ENCODE measurements around the gene GATA6.
"Not testable (repeated sequence)": the region's sequence is repeated elsewhere in the genome, so short reads cannot be mapped to it uniquely, and the experiment has no call there.

Gene GATA6

GRCh38 chr18:22204996-22205395 lies 35.6 kb downstream of the GATA6 start:
- no peak for DNase-seq (ENCODE audit: low spot score)

- DNase-seq (ENCODE audit: low spot score) = no peak
Measured at GRCh38 chr18:22207021-22207758, 37.8 kb downstream of the GATA6 start.

DNA sequence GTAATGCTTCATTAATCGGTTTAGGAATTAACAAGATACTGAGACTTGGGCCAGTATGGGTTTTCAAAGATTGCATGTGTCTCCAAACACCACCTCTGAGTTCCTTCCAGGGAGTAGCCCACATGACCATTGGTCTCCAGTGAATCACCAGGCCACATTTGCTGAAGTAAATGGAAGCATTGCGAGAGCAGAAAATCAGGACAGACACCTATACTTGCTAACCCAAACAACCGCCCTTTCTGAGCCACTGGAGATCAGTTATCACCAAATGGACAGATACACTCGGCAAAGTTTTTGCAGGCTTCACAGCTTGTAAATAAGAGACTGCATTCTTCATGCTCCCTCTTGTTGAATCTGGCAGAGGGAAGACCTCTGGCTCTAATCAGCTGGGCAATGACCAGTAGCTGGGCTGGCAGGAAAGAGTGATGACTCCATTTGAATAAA lies 40.9 kb downstream of the GATA6 start:
- no peak for DNase-seq (ENCODE audit: low spot score)

GRCh38 chr18:22211657-22212056 lies 42.3 kb downstream of the GATA6 start:
- no peak for DNase-seq (ENCODE audit: low spot score)

DNA sequence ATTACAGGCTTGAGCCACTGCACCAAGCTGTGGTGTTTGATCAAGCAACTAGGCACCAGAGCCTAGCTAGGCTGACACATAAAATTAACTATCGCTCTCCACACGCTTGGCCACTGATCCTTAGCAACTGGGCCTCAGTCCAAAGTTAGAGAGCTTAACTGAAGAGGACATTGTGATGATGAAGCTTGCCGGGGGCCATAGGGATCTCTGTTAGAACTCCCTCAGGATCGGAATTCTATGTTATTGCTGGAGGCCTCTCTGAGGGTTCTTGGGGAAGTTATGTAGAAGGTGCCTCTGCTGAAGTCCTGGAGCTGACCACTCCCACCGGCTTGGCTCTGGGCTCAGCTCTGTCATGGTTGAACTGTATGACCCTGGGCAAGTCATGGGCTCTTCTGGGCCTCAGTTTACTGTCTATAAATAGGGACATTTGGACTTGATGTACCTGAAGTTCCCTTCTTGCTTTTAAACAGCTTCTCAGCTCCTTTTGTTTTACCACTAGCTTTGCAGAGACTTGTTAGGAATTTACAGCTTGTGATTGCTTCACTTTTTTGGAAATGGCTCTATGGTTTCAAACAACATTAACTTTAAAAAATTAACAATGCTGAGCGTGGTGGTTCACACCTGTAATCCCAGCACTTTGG lies 44.1 kb downstream of the GATA6 start:
- no peak for DNase-seq (ENCODE audit: low spot score)

DNA sequence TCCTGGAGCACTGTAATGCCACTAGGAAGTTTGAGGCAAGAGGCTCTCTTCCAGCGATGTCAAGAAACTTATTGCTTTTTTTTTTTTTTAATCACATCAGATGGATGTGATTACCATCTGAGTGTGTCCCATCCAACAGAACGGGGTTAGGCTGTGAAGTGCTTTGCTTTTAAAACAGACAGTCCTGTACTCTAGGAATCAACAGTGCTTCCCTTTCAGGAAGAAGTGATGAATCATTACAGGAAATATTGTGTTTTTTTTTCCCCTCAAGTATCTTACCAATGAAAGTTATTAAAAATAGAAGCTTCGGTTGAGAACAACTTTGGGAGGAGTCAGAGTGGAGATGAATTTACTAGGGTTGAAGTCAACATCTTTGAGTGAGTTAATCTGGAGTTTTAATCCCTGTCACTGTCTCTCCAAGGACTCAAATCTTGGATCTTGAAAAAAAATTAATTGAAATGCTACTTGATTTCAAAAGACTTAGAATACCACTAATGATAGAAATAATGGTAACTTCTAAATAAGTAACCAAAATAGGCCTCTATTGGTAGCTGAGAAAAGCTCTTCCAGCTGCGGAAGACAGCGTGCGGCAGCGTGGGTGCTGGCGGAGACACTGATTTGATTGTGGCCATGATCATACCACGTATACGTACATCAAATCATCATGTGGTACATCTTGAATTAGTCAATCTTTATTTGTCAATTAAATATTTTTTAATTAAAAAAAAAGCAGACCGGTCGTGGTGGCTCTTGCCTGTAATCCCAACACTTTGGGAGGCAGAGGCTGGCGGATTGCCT lies 45.5 kb downstream of the GATA6 start:
- DNase-seq (ENCODE audit: low spot score) = no peak

DNA sequence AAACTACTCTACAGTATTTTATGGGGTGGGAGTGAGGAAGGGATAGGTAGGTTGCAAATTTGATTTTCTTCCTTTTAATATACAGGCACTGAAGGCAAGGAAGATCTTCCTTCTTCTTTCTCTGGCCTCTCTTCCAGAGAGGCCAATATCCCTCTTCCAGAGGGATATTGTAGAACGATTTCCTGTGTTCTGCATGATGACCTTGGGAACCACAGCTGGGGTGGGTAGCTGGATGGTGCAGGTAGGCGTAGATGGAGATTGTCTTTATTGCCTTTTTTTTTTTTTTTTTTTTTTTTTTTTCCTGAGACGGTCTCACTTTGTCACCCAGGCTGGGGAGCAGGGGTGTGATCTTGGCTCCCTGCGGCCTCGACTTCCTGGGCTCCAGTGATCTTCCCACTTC lies 49.4 kb downstream of the GATA6 start:
- DNase-seq (ENCODE audit: low spot score) = no peak

- DNase-seq (ENCODE audit: low spot score) = no peak
Measured at GRCh38 chr18:22219568-22220355, 50.4 kb downstream of the GATA6 start.

DNA sequence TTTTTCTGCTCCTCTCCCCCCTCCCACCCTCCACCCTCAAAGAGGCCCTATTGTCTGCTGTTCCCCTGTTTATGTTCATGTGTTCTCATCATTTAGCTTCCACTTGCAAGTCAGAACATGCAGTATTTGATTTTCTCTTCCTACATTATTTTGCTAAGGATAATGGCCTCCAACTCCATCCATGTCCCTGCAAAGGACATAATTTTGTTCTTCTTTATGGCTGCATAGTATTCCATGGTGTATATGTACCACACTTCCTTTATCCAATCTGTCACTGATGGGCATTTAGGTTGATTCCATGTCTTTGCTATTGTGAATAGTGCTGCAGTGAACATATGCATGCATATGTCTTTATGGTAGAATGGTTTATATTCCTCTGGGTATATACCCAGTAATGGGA lies 51.2 kb downstream of the GATA6 start:
- not testable (repeated sequence) for DNase-seq (ENCODE audit: low spot score)

DNA sequence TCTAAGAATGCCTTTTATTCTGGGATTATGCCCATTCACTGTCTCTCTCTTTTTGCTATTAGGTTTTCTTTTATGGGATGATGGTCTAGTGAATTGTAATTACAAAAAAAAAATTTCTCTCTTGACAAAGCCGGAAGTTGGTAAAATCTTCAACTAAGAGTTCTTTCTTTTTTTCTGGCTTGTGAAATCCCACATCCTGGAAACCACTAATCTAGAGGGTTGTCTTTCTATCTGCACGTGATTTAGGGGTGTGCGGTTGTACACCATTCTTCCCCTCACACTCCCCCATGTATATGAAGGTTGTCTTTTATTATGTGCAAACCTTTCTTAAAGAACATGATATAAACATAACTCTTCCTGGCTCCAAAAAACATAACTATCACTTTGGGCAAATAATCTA lies 52.0 kb downstream of the GATA6 start:
- DNase-seq (ENCODE audit: low spot score) = no peak

GRCh38 chr18:22223254-22223964 lies 54.0 kb downstream of the GATA6 start:
- no peak for DNase-seq (ENCODE audit: low spot score)

GRCh38 chr18:22223965-22224322 lies 54.6 kb downstream of the GATA6 start:
- no peak for DNase-seq (ENCODE audit: low spot score)

GRCh38 chr18:22224339-22224738 lies 55.0 kb downstream of the GATA6 start:
- no peak for DNase-seq (ENCODE audit: low spot score)

DNA sequence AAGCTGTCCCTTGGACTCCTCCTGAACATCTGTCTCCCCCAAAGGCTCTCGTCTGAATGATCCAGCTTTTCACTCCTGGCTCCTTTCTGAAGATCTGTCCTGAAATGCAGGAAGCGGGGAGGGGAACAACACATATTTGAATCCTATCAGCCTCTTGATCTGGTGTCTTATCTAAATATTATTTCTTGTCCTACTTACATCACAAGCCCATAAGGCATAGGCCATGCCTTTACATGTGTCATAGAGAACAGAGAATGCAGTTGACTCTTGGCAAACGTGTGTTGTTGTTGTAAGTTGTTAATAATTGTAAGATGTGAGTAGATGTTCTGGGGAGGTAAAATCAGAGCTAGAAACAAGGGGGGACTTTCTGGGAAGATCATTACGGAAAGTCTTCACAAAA lies 57.4 kb downstream of the GATA6 start:
- no peak for DNase-seq (ENCODE audit: low spot score)

DNA sequence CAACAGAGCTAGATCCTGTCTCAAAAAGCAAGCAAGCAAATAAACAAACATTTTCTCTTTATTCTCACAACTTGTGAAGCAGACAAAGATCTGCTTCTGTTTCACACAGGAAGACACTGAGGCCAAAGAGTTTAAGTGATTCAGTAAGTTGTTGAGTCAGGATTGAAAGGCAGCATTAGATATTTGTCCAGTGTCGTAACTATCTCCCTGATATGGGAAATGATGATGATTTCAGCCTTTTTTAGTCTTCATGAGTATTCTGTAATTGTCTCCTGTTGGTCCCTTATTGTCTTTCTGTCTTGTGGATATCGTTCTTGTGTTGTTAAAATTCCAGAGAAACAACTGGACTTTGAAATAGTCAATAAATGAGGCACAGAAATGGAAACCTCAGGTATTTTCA lies 59.6 kb downstream of the GATA6 start:
- DNase-seq (ENCODE audit: low spot score) = no peak

DNA sequence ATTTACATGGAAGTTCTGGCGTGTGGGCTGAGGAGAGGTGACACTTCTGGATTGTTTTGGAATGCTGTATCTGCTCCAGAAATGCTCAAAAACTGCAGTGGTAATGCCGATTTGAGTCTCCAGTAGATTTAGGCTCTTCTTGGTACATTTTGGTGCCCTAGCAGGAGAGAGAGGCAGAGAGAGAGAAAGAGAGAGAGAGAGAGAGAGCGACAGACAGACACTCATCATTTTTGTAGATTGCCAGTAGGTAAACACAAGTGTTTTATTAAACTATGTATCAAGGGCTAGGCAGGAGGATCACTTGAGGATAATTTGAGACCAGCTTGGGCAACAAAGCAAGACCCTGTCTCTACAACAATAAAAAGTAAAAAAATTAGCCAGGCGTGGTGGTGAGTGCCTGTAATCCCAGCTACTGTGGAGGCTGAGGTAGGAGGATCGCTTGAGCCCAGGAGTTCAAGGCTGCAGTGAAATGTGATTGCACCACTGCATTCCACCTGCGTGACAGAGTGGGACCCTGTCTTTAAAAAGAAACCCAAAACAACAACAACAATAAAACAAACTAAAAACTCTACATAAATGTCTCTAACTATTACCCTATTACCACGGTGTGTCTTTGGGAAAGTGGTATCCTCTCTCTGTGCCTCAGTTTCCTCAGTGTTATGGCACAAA lies 60.2 kb downstream of the GATA6 start:
- DNase-seq (ENCODE audit: low spot score) = no peak

- no peak for DNase-seq (ENCODE audit: low spot score)
Measured at GRCh38 chr18:22230471-22230945, 61.1 kb downstream of the GATA6 start.

GRCh38 chr18:22233266-22233665 lies 63.9 kb downstream of the GATA6 start:
- no peak for DNase-seq (ENCODE audit: low spot score)

DNA sequence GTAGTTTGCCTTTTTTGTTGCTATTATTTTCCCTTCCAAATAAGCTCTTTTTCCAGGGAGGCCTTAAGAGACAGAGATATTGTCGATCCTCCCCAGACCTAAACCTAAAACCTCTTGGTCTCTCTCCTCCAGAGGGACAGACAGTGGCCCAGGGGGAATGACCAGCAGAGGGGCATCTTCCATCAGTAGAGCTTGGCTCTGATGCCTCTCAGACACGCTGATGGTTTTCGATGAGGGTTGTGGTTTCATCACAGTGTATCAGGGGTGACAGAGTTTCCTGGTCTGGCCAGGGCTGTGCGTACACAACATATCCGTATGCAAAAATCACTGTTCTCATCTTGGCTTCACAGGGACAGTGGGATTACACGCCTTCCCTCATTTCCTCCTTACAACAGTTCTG lies 68.6 kb downstream of the GATA6 start:
- DNase-seq (ENCODE audit: low spot score) = no peak

DNA sequence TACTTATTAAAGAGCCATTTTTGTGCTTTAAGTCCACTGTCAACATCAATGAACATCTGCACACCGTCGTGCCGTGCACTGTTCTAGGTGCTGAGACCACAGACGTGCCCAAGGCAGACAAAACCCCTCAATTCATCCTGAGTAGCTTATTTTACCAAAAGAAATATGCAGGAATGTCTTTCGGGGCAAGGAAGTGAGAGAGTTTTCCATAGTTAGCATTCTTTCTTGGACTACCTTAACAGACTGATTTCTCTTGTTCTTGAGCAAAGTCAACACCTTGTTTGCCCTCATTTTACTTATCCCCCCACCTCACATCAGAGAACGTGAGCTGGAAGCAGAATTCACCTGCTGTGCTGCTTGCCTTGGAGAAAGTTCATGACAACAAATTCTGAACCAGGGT lies 69.3 kb downstream of the GATA6 start:
- no peak for DNase-seq (ENCODE audit: low spot score)

DNA sequence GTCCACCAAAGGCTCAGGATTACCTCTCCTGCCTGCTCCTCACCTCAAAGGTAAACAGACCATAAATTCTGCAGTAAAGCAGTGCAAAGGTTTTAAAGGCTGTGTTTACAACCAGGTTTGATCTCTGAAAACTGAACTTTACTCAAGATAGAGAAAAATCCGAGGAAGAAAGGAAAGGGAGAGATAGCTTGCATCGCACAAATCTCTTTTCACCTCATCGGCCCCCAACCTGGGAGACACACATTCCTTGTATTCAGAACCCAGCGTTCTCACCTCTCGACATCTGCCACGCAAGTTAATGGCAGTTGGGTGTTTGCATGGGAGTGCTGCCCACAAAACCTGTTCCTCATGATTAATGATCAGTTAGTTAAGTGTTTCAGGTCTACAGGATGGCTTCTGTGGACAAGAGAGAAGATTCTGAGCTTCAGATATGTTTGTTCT lies 72.6 kb downstream of the GATA6 start:
- DNase-seq (ENCODE audit: low spot score) = no peak
